Ishikawa (cell line): ENCODE results near the gene TARS3.

Experiments used
- CEBPB ChIP-seq: IDR thresholded peaks from 2 replicates; pipeline ENCODE4 v1.6.1; 2012
- CREB1 ChIP-seq: IDR thresholded peaks from 2 replicates; pipeline ENCODE4 v1.6.1; 2012; ENCODE audit warnings: low read depth
- EGR1 ChIP-seq: IDR thresholded peaks from 2 replicates; pipeline ENCODE4 v1.6.1; 2012
- EP300 ChIP-seq: IDR thresholded peaks from 2 replicates; pipeline ENCODE4 v1.6.1; 2012; ENCODE audit warnings: borderline replicate concordance
- FOXM1 ChIP-seq: IDR thresholded peaks from 2 replicates; pipeline ENCODE4 v1.6.1; 2012; ENCODE audit warnings: low read depth, borderline replicate concordance
- NFIC ChIP-seq: IDR thresholded peaks from 2 replicates; pipeline ENCODE4 v1.6.1; 2012
- RAD21 ChIP-seq: IDR thresholded peaks from 2 replicates; pipeline ENCODE4 v1.6.1; 2012; ENCODE audit warnings: low read depth
- TAF1 ChIP-seq: IDR thresholded peaks from 2 replicates; pipeline ENCODE4 v1.6.1; 2012; ENCODE audit warnings: low read depth, mild to moderate bottlenecking
- TCF12 ChIP-seq: IDR thresholded peaks from 2 replicates; pipeline ENCODE4 v1.6.1; 2012; ENCODE audit warnings: low read depth
- TEAD4 ChIP-seq: IDR thresholded peaks from 2 replicates; pipeline ENCODE4 v1.6.1; 2012
- YY1 ChIP-seq: IDR thresholded peaks from 2 replicates; pipeline ENCODE4 v1.6.1; 2012; ENCODE audit warnings: low read depth
- ZBTB7A ChIP-seq: IDR thresholded peaks from 2 replicates; pipeline ENCODE4 v1.6.1; 2012; ENCODE audit warnings: low read depth
- TF ChIP-seq, protein P1 (sequence below): IDR thresholded peaks from 2 replicates; pipeline ENCODE4 v1.6.1; 2012; ENCODE audit warnings: low read depth, mild to moderate bottlenecking
- TF ChIP-seq, protein P2 (sequence below): IDR thresholded peaks from 2 replicates; pipeline ENCODE4 v1.6.1; 2012

GRCh38 chr15:101615414-101615985 is 108.8 kb downstream of the TARS3 start:
- TF ChIP-seq TCF12 (no peak), CREB1 (no peak), EP300 (no peak), CEBPB (no peak), TAF1 (no peak), TEAD4 (no peak), NFIC (no peak), YY1 (no peak), EGR1 (no peak), RAD21 (no peak), ZBTB7A (no peak), FOXM1 (no peak)
- TF ChIP-seq, protein P1, sequence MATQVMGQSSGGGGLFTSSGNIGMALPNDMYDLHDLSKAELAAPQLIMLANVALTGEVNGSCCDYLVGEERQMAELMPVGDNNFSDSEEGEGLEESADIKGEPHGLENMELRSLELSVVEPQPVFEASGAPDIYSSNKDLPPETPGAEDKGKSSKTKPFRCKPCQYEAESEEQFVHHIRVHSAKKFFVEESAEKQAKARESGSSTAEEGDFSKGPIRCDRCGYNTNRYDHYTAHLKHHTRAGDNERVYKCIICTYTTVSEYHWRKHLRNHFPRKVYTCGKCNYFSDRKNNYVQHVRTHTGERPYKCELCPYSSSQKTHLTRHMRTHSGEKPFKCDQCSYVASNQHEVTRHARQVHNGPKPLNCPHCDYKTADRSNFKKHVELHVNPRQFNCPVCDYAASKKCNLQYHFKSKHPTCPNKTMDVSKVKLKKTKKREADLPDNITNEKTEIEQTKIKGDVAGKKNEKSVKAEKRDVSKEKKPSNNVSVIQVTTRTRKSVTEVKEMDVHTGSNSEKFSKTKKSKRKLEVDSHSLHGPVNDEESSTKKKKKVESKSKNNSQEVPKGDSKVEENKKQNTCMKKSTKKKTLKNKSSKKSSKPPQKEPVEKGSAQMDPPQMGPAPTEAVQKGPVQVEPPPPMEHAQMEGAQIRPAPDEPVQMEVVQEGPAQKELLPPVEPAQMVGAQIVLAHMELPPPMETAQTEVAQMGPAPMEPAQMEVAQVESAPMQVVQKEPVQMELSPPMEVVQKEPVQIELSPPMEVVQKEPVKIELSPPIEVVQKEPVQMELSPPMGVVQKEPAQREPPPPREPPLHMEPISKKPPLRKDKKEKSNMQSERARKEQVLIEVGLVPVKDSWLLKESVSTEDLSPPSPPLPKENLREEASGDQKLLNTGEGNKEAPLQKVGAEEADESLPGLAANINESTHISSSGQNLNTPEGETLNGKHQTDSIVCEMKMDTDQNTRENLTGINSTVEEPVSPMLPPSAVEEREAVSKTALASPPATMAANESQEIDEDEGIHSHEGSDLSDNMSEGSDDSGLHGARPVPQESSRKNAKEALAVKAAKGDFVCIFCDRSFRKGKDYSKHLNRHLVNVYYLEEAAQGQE = no peak
- TF ChIP-seq, protein P2, sequence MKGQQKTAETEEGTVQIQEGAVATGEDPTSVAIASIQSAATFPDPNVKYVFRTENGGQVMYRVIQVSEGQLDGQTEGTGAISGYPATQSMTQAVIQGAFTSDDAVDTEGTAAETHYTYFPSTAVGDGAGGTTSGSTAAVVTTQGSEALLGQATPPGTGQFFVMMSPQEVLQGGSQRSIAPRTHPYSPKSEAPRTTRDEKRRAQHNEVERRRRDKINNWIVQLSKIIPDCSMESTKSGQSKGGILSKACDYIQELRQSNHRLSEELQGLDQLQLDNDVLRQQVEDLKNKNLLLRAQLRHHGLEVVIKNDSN = no peak
